Measurements from ENCODE around the gene ILF2. TPM values are rescaled to one million over a fixed set of nuclear protein-coding genes. Genes with fewer than 3 reads are reported as not detected.

The ILF2 gene
- total RNA-seq, 2 experiments from 2014 or later: 140 to 147 TPM

GRCh38 chr1:153613406-153613805, 57.4 kb downstream of the ILF2 start:
- Mint-ChIP-seq H3K27ac (no peak overlapping the region), H3K4me3 (no peak overlapping the region), H3K9me3 (no peaks in the 10 kb centered on the region), H3K27me3 (no peaks in the 10 kb centered on the region), H3K36me3 (ENCODE audit: low read depth) (no peaks in the 10 kb centered on the region), H3K4me1 (ENCODE audit: low read depth) (peaks cover 5% of the 10 kb centered on the region)
- Histone ChIP-seq H3K9me3 (ENCODE audit: control insufficient read depth in 1 of 2, insufficient read depth in 1 of 2, low read length in 2 of 2) (no peaks in the 10 kb centered on the region), H3K27me3 (ENCODE audit: control insufficient read depth in 1 of 2, insufficient read depth in 2 of 2, low read length in 2 of 2) (no peaks in the 10 kb centered on the region), H3K4me3 (ENCODE audit: low read length) (no peak overlapping the region), H3K4me1 (ENCODE audit: insufficient read depth, low read length) (peaks cover 7% of the 10 kb centered on the region), H3K36me3 (ENCODE audit: insufficient read depth, low read length) (no peaks in the 10 kb centered on the region), H3K27ac (ENCODE audit: low read depth in 1 of 2, low read length in 2 of 2) (no peak overlapping the region)
- CTCF ChIA-PET: no interaction called here
- ATAC-seq (ENCODE audit: poor library complexity) (no peak), DNase-seq (no peak)
- POLR2A ChIA-PET: no interaction called here
- intact Hi-C loops (cut with DNase I, micrococcal nuclease): no loop called here
- TF ChIP-seq CTCF (IDR thresholded peaks at IDR 0.05): no peak

- DNase-seq: no peak
- Mint-ChIP-seq H3K27me3 (no peaks in the 10 kb centered on the region), H3K36me3 (ENCODE audit: low read depth) (no peaks in the 10 kb centered on the region), H3K27ac (no peak within 1 kb of the TSS), H3K4me1 (ENCODE audit: low read depth) (peaks cover 5% of the 10 kb centered on the region), H3K4me3 (no peak within 1 kb of the TSS), H3K9me3 (no peaks in the 10 kb centered on the region)
- intact Hi-C loops (cut with DNase I, micrococcal nuclease): no loop called here
- no peaks in the 10 kb centered on the region for H3K9me3 ChIP-seq (ENCODE audit: control insufficient read depth in 1 of 2, insufficient read depth in 1 of 2, low read length in 2 of 2)
- no peak within 1 kb of the TSS for H3K4me3 ChIP-seq (ENCODE audit: low read length)
- H3K36me3 ChIP-seq (ENCODE audit: insufficient read depth, low read length): no peaks in the 10 kb centered on the region
- no peaks in the 10 kb centered on the region for H3K27me3 ChIP-seq (ENCODE audit: control insufficient read depth in 1 of 2, insufficient read depth in 2 of 2, low read length in 2 of 2)
- CTCF ChIA-PET: interaction anchor here (0.6 kb wide), 1 partner anchor 32 kb away, joined by 3 read pairs; no protein-coding TSS in a partner anchor
- TF ChIP-seq CTCF (IDR thresholded peaks at IDR 0.05): no peak
- H3K4me1 ChIP-seq (ENCODE audit: insufficient read depth, low read length): peaks cover 6% of the 10 kb centered on the region
- POLR2A ChIA-PET: no interaction called here
- no peak for ATAC-seq (ENCODE audit: poor library complexity)
- H3K27ac ChIP-seq (ENCODE audit: low read depth in 1 of 2, low read length in 2 of 2): no peak within 1 kb of the TSS
Measured at GRCh38 chr1:153612755-153613331, 58.0 kb downstream of the ILF2 start, which contains the start of gene S100A16. TSS of gene S100A16 (minus strand) at chr1:153613137. CDS start at chr1:153608151, 4,986 bp downstream.

- Histone ChIP-seq H3K27ac (ENCODE audit: low read depth in 1 of 2, low read length in 2 of 2) (no peak overlapping the region), H3K4me1 (ENCODE audit: insufficient read depth, low read length) (peaks cover under 1% of the 10 kb centered on the region), H3K27me3 (ENCODE audit: control insufficient read depth in 1 of 2, insufficient read depth in 2 of 2, low read length in 2 of 2) (no peaks in the 10 kb centered on the region), H3K4me3 (ENCODE audit: low read length) (no peak overlapping the region), H3K9me3 (ENCODE audit: control insufficient read depth in 1 of 2, insufficient read depth in 1 of 2, low read length in 2 of 2) (no peaks in the 10 kb centered on the region), H3K36me3 (ENCODE audit: insufficient read depth, low read length) (no peaks in the 10 kb centered on the region)
- no peaks in the 10 kb centered on the region for H3K4me1 Mint-ChIP-seq (ENCODE audit: low read depth)
- ATAC-seq (ENCODE audit: poor library complexity) (no peak), DNase-seq (no peak)
- TF ChIP-seq CTCF (IDR thresholded peaks at IDR 0.05): no peak
- no peaks in the 10 kb centered on the region for H3K9me3 Mint-ChIP-seq
- no peaks in the 10 kb centered on the region for H3K36me3 Mint-ChIP-seq (ENCODE audit: low read depth)
- H3K27ac Mint-ChIP-seq: no peak overlapping the region
- ChIA-PET CTCF (interaction anchor here (0.6 kb wide), 1 partner anchor 33 kb away, joined by 3 read pairs; no protein-coding TSS in a partner anchor), POLR2A (no interaction called here)
- no peak overlapping the region for H3K4me3 Mint-ChIP-seq
- intact Hi-C loops (cut with DNase I, micrococcal nuclease): no loop called here
- no peaks in the 10 kb centered on the region for H3K27me3 Mint-ChIP-seq
Measured at GRCh38 chr1:153612111-153612754, 58.6 kb downstream of the ILF2 start.

Small RNAs within 50 kb of the gene (microRNA-seq; reads per million reads assigned to microRNA genes)
- not detected for gene MIR8083 (ENCODE audit: borderline microRNAs expressed, borderline replicate concordance)

Other genes with a start within 250 kb of the ILF2 start
- gene S100A7, start 210.3 kb downstream of the ILF2 start, total RNA-seq: not detected
- 100 to 1,000 TPM; 172 to 175 TPM for gene S100A6, start 135.0 kb downstream of the ILF2 start, total RNA-seq
- 1 to 10 TPM in 1 of 2 experiments, under 1 TPM in 1; 0.80 to 1.3 TPM for gene S100A5, start 130.1 kb downstream of the ILF2 start, total RNA-seq
- 100 to 1,000 TPM; 297 to 299 TPM for gene S100A4, start 125.2 kb downstream of the ILF2 start, total RNA-seq
- not detected for gene S100A3, start 121.7 kb downstream of the ILF2 start, total RNA-seq
- gene S100A2, start 105.1 kb downstream of the ILF2 start, total RNA-seq: not detected
- gene S100A16, start 57.9 kb downstream of the ILF2 start, total RNA-seq: not detected
- gene S100A14, start 54.7 kb downstream of the ILF2 start, total RNA-seq: not detected
- 1 to 10 TPM; 2.1 to 2.8 TPM for gene S100A13, start 43.5 kb downstream of the ILF2 start, total RNA-seq
- not detected for gene S100A1, start 42.6 kb downstream of the ILF2 start, total RNA-seq
- gene CHTOP, start 36.9 kb downstream of the ILF2 start, total RNA-seq: 100 to 1,000 TPM in 1 of 2 experiments, 10 to 100 TPM in 1; 97.1 to 102 TPM
- 1 to 10 TPM; 7.2 to 7.3 TPM for gene SNAPIN, start 12.3 kb downstream of the ILF2 start, total RNA-seq
- not detected for gene NPR1, start 7.7 kb upstream of the ILF2 start, total RNA-seq
- gene INTS3, start 57.1 kb upstream of the ILF2 start, total RNA-seq: 10 to 100 TPM; 24.9 to 27.4 TPM
- gene SLC27A3, start 104.4 kb upstream of the ILF2 start, total RNA-seq: 1 to 10 TPM; 3.8 to 4.4 TPM